HG02943 (cell line): Measurements from ENCODE around the gene HS3ST3B1.

Source experiments
- ATAC-seq: cut with Tn5 transposase; IDR thresholded peaks from one replicate; pipeline ENCODE4 v1.9.1; 2021; ENCODE audit warnings: mild to moderate bottlenecking, low read depth, moderate library complexity; ENCODE audit not compliant: unreplicated experiment

HS3ST3B1 gene

DNA sequence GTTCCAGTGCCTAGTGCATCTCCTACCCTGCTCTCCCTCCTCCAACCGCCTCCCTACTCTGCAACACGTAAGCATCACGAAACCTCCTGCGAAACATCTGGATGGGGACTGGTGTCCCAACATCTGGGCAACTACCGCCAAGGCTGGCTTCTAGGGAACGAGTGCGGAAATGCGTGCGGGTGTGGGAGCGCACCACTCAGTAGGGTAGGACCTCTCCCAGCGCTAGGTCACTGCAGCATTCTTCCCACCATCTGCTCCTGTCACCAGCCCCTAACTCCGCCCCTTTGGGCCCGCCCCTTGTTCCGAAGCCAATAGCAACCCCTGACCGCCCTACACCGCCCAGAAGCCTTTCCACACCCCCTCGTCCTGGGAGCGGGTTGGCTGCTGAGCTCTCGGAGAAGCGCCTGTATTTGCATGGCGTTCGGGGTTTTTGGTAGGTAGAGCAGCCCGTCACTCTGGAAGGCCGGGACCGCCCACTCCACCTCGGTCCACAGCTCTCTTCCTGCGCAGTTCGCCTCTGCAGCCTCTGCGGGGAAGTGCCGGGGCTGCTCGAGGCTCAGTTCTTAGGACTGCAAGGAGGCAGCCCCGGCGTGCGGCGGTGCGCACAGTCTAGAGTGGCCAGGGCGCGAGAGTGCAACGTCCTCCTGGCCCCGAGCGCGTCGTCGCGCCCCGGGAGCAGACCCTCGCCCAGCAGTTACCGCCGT is at the start of gene HS3ST3B1:
Gene HS3ST3B1 (plus strand): TSS at position 507 of the 704 bp plus-strand sequence. CDS start 438 bp downstream, outside the sequence.
- peak; percentile 74 for ATAC-seq

DNA sequence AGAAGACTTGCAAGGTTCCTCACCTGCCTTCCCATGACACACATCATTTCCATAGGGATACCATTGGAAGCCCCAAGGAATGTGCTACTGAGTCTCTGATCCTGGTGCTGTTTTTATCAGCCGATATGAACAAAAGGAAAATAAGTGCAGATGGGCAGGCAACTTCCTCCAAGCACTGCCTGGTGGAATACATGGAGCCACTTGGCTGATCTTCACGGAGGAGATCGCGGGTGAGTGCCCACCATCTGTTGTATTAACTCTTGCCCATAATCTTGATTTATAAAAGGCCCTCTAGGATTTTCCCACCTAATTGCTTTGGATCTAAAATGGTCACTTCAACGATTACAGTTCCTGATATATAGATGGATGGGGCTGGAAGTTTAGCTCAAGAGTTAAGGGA is 39.5 kb upstream of the HS3ST3B1 start:
- ATAC-seq, result no peak

DNA sequence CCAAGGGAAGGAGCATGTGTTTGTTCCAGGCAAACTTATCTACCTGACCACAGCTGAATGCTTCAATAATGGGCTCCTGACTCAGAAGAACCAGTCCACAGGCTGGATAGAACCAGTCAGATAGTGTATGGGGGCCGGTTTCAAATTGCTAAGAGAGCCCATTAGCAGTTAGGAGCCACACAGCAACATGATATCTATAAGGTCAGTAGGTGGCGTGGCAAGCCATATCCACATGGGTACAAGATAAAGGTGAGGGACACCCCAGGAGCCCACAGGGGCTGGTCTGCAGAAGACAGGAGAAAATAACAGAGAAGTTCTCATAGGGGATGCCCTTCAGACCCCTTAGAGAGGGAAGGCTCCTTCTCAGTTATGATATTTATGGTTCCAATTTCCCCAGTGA is 32.6 kb upstream of the HS3ST3B1 start:
- no peak for ATAC-seq

DNA sequence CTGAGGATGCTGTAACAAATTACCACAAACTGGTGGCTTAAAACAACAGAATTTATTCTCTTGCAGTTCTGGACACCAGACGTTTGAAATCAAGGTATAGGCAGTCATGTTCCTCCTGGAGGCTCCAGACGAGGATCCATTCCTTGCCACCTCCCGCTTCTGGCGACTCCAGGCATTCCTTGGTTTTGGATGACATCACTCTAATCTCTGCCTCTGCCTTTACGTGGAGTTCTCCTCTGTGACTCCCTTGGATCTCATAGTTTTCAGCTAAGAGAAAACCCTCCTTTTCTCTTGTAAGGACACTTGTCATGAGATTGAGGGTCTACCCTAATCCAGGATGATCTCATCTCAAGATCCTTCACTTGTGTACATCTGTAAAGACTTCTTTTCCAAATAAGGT is 31.4 kb upstream of the HS3ST3B1 start:
- ATAC-seq, result no peak

DNA sequence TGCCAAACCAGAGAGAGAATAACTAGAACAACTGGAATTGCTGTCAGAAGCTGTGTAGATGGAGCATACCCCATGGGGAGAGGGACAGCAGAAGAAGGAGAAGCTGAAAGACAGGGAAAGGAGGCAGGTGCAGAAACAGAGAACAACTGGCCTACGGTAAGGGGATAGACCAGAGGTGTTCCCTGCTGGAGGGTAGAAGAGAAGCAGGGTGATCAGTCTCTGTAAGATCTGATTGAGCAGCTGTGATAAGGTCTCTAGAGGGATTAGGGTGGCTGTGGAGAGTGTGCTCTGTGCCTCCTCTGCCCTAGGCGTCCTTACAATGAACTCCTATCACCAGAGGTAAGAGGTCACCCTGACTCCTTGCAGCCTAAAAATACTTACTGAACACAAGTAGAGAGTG is 30.4 kb upstream of the HS3ST3B1 start:
- no peak for ATAC-seq

DNA sequence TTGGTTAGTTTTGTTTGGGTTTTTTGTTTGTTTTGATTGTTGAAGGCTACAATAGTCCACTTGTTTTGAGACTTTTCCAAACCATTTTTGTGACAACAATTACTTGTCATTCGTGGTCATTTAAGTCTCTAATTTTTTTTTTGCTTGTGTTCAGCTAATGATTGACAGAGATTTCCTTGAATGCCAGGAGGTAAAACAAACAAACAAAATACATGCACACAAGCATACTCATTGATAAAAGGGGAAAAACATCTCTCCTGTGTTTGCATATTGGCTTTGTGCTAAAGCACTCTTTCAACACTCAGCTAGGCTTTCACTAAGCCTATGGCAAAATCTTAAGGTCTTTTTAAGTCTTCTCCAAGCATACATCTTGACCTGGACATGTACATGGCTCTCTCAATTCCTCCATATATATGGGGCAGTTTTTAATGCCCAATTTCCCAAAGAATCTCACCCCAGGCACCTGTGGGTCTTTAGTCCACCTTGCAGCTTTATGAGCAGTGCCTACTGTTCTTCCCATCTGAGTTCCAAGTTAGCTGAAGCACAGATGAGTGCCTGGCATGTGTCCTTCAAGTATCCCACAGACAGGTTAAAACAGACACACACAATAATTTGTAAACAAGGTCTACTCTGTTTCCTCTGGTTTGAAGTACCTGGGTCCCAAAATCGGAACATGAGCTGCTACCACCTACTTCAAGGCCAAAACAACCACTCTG is 24.2 kb upstream of the HS3ST3B1 start:
- ATAC-seq, result no peak

DNA sequence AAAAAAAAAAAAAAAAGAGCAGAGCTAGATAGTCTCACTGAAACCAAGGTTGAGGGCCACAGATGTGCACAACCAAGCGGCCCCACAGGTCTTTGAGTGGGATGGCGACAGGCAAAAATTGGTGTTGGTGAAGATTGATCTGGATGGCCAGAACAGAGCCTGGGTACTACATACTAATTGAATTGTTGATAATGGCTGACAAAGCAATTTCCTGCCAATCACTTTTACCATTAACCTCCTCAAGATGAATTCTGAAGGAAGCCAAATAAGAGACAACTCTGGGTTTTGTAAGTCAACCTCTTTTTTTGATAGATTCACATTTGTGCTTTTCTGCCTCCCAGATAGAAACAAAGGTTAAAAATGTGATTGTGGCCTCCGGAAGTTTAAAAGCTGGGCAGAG is 19.4 kb upstream of the HS3ST3B1 start:
- no peak for ATAC-seq

DNA sequence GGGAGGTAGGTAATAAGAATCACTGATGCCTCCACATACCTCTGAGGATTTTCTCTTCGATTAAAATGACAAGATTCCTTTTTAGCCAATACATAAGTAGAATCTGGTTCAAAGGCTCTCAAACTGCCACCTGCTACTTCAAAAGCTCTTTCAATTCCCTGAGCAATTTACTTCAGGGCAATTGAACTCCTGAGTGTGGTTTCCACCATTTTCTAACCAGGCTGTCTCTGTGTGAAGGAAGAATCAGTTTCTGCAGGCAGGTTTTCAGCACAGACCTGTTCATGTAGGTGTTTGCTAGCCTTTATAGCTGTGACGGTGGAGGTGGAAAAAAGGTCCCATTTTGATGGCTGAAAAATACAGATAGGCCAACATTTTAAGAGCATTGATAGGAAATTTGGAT is 18.2 kb upstream of the HS3ST3B1 start:
- no peak for ATAC-seq

DNA sequence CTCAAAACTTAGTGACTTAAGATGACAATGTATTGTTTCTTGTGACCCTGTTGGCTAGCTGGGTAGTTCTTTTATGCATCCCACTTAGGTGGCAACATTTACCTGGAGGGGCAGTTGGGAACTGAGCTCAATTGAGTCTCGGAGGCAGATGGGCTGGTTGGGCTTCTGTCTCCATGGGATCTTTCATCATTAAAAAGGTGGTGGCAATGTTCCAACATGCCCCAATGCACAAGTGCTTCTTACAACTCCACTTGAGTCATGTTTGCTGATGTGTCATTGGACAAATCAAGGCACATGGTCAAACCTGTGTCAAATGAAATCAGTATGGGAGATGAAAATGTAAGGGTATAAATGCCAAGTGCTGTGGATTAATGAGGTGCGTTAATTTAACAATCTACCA is 11.7 kb upstream of the HS3ST3B1 start:
- no peak for ATAC-seq

DNA sequence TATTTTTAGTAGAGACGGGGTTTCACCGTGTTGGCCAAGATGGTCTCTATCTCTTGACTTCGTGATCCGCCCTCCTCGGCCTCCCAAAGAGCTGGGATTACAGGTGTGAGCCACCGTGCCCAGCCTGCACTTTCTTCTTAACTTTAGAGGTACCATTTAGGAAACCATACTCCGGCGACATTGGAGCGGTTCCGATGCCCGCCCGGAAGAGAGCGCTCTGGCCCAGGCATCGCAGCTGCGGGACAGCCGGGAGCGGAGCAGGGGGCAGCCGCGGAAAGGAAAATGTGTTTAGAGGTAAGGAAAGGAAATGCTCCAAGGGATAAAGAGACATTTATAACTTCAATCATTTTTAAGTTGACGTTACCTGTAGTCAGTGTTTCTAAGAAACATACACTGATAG is 6.0 kb upstream of the HS3ST3B1 start:
- ATAC-seq, result no peak

DNA sequence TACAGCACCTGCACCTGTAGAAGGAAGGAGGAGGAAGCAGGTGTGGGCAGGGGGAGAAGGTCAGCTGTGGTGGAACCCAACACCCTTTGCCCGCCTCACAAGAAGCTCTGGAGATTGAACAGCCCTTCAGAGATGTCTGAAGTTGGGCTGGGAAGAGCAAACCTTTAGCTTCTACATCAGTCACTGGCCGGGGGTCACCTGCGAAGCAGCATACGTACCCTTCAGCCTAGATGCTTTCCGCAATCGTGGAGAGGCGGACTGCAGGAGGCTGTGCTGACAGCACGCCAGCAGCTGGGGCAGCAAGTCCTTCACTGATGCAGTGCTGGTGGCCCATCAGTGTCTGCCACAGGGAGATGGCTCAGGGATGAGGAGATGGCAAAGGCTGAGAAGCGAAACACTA is 5.2 kb upstream of the HS3ST3B1 start:
- ATAC-seq, result no peak

DNA sequence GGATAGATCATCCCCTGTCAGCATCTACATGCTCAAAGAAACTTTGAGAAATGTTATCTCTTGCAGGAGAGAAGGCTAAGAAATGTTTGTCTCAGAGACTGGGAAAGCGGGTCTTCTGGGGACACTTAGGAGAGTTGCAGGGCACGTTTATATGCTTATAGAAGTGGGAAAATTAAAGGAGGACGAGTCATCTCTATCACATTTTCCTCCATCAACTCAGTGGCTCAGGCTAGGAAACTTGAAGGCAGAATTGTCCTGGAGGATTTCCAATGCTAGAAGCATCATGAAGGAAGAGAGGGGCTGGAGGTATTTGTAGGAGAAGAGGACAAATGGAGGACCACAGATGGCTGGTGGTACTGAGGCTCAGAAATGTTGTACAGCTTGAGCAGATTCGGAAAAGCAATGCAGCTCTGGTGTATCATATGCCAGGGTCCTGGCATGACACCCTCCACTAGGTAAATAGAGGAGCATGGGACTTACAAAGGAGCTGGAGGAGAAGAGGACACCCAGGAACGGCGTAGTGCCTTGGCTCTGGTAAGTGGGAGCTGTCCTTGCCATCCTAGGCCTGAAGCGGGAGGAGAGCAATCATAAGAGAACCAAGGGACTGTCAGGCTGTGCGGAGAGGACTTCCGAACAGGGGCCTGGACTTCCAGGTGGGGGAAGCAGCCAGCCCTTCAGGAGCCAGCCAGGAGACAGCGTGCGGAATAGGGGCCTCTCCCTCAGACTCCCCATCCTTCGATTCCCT is 4.5 kb upstream of the HS3ST3B1 start:
- no peak for ATAC-seq

DNA sequence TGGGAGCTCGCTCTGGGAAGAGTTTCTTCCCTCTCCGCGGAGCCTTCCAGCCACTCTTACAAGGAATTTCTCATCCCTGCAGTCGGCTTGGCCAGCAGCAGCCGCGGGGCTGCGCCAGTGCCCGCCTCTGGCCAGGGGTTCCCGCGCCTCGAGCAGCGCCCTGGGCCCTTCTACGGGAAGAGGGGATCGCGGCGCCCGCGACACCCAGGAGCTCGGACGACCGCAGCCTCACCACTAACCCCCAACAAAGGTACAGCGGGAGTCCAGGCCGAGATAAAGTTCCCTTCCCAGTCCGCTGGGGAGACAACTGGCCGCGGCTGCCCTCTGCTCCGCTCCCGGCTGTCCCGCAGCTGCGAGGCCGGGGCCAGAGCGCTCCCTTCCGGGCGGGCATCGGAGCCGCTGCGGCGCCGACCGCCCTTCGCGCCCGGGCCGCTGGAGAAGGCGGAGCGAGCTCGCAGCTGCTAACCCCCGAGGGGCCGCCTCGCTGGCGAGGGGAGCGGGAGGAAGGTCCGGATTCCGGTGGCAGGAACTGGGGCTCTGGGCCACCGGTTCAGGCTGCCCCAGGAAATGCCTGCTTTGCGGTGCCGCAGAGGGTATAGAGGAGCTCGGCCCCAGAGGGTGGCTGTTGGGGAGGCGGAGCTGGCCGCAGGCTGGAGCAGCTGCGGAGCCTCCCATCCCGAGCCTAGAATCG is 3.6 kb upstream of the HS3ST3B1 start:
- ATAC-seq, result no peak

DNA sequence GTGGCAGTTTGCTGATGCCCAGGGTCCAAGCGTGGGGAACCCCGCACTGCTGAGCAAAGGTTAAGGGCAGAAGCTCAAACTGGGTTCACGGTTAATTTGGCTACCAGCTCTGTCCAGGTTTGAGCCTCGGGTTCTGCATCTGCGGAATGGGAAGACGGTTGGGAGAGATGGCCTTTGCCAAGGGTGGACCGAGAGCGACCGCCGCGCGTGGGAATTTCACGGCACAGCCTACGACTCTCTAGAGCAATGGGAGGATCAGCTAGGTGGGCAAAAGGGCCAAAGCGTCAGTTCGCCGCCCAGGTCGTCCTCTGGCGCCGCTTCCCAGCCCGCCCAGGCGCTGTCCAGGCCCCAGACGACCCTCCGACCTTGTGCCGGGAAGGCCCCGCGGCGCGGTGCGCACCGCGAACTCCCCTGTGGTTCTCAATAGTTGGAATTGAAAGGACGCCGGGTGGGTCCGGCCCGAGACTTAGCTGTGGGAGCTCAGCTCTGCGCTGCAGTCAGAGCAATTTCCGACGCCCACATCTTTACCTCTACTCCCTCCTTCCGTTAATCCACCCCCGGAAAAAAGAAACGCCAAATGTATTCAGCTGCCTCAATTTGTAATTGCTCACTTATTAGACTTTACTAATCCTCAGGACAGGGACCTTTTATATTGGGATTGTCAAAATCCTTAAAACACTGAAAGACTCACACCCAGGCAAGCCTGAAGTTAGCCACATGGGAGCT is 2.5 kb upstream of the HS3ST3B1 start:
- ATAC-seq, result no peak

DNA sequence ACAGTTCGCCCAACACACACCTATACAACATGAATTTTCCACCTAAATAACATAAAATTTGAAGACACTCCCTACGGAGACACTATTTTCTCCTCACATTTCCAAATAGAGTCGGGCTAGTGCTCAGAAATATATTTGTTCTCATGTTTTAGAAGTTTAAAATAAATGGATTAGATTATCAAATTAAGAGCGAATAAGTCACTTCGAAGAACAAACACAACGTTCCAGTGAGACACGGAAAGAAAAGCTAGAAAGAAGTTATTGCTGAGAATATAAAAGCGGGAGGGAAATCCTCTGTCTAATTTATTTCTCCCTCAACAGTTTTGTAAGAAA is 2.0 kb upstream of the HS3ST3B1 start:
- no peak for ATAC-seq

DNA sequence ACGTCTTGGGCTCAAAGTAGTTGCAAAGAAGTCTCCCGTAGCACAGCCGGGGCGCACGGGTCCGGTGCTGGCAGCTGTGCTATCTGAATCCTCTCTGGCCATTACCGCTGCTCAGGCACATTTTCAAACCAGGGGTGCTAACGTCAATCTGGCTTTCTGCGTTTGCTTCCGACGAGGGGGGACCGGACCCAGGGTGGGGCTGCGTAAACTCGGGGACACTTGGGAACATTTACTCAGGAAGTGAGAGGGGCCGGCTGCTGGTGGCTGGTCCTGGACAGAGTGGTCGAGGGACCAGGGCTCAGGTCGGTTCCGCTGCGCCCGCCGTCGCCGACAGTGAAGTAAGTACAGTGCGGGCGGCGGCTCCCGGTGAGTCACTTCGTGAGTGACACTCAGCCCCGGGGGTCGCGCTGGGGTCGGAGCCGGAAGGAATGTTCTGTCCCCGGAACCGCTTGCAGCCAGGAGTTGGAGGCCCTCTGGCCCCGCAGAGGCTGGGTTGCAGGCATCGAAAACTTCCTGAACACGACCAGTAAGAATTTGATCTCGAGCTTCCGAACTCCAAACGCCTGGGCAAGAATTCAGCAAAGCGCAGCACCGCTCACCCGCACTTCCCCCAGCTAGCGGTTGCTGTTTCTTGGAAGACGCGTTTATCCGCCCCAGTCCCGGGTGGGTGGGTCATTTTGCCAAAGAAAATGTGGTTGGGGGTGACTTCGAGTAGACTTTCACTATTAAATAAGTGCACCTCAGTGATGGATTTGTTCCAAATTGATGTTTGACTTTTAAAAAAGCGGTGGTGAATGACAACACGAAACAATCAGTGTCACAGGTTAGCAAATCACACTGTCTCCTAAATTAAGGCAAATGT is 1.4 kb upstream of the HS3ST3B1 start:
- no peak for ATAC-seq

DNA sequence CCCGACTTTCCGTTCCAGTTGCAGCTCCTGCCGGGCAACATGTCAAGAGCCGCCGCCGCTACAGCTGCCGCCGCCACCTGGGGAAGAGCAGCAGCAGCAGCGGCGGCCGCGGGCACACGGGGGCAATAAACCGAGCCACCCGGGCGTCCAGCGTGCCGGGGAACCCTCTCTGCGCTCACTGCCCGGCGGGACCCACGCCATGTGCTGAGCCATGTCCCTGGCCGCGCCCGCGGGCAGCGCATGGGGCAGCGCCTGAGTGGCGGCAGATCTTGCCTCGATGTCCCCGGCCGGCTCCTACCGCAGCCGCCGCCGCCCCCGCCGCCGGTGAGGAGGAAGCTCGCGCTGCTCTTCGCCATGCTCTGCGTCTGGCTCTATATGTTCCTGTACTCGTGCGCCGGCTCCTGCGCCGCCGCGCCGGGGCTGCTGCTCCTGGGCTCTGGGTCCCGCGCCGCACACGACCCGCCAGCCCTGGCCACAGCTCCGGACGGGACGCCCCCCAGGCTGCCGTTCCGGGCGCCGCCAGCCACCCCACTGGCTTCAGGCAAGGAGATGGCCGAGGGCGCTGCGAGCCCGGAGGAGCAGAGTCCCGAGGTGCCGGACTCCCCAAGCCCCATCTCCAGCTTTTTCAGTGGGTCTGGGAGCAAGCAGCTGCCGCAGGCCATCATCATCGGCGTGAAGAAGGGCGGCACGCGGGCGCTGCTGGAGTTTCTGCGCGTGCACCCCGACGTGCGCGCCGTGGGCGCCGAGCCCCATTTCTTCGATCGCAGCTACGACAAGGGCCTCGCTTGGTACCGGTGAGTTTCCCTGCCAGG is 604 bp downstream of the HS3ST3B1 start:
- ATAC-seq, result peak; percentile 10

DNA sequence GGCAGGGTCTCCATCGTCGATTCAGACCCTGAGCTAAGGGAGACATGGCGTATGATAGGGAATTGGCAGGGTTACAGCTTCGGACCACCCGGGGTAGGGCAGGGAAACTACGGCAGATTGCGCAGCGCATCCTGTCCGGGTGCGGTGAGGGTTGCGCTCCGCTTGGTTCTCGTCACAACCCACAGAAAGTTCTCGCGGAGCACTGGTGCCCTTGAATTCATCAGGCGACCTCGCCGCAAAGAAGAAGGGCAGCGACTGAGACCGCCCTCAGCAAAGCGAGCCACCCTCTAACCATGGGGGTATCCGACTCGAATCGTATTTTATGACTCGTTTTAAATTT is 1.2 kb downstream of the HS3ST3B1 start:
- ATAC-seq, result no peak
